ENCODE measurements around the gene NR6A1.

- no peak for TF ChIP-seq ZNF280C (tag by site-specific recombination; IDR thresholded peaks at IDR 0.05)
- TF ChIP-seq PBX3 (CRISPR knock-in tag; IDR thresholded peaks at IDR 0.05), result no peak
- no peak for TF ChIP-seq CTCF (tag by site-specific recombination; IDR thresholded peaks at IDR 0.05)
- TF ChIP-seq ZBTB17 (tag by site-specific recombination; IDR thresholded peaks at IDR 0.05), result no peak
- TF ChIP-seq MYNN (tag by site-specific recombination; IDR thresholded peaks at IDR 0.05; ENCODE audit: borderline replicate concordance), result no peak
- TF ChIP-seq WT1 (tag by site-specific recombination; IDR thresholded peaks at IDR 0.05), result no peak
- TF ChIP-seq ZNF121 (tag by site-specific recombination; IDR thresholded peaks at IDR 0.05), result no peak
- no peak for TF ChIP-seq ZBTB21 (tag by site-specific recombination; IDR thresholded peaks at IDR 0.05)
- no peak for TF ChIP-seq REST (tag by site-specific recombination; IDR thresholded peaks at IDR 0.05)
- no peak for TF ChIP-seq ZNF280D (tag by site-specific recombination; IDR thresholded peaks at IDR 0.05)
- TF ChIP-seq ZNF776 (tag by site-specific recombination; IDR thresholded peaks at IDR 0.05; ENCODE audit: borderline replicate concordance), result no peak
- TF ChIP-seq ZNF311 (tag by site-specific recombination; IDR thresholded peaks at IDR 0.05; ENCODE audit: borderline replicate concordance), result no peak
- TF ChIP-seq ZFHX2 (tag by site-specific recombination; conservative IDR thresholded peaks at IDR 0.05), result no peak
- TF ChIP-seq BCL6B (tag by site-specific recombination; IDR thresholded peaks at IDR 0.05), result no peak
These were observed 62.3 kb downstream of the NR6A1 start for GRCh38 chr9:124708633-124709291.

Data from HEK293 (cell line).